ENCODE measurements around the gene SH3BP1. TPM values are rescaled to one million over a fixed set of nuclear protein-coding genes. Genes with fewer than 3 reads are reported as not detected.

SH3BP1 gene
- total and polyA plus RNA-seq, 2 of the 13 experiments (the other 11 are each of a cell fraction or from before 2014, with no cell fraction given): 8.4 to 18.5 TPM

DNA sequence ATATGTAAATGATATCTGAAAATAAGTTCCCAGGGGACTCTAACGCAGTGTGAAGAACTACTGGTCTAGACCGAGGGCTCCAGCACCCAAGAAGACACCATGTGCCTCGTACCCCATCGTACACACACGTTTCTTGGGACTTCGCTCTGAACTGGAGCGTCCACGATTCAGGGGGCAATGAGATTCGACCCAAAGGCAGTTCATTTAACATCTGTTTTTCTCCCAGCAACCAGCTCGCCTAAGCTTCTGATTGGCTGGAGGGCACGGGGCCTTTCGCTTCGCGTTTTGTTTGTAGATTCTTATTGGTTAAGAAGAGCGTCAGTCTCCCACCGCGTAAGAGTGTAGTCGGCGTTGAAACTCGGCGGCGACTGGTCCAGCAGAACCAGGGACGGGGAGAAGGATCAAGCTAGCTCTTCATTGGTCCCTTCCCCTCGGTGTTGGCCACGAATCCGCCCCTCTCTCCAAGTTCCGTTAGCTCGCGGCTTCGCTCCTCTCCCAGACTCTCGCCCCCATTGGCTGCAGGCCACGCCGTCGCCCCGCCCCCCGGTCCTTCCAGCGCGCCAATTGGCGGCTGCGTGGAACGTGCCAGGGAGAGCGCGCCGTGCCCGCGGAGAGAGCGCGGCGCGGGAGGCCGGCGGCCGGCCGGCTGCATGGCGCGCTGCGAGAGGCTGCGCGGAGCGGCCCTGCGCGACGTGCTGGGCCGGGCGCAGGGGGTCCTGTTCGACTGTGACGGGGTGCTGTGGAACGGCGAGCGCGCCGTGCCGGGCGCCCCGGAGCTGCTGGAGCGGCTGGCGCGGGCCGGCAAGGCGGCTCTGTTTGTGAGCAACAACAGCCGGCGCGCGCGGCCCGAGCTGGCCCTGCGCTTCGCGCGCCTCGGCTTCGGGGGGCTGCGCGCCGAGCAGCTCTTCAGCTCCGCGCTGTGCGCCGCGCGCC, 18.9 kb downstream of the SH3BP1 start, which contains the start of gene PDXP (continued):
- TF ChIP-seq ZFAT (CRISPR knock-in tag; conservative IDR thresholded peaks at IDR 0.05): no peak
- no peak for TF ChIP-seq RCOR2 (CRISPR knock-in tag; IDR thresholded peaks at IDR 0.05)
- TF ChIP-seq HNF1A (IDR thresholded peaks at IDR 0.05; ENCODE audit: low read depth): no peak
- no peak for TF ChIP-seq HNF1A (CRISPR knock-in tag; IDR thresholded peaks at IDR 0.05; ENCODE audit: borderline replicate concordance)
- TF ChIP-seq ZNF780A (CRISPR knock-in tag; IDR thresholded peaks at IDR 0.05): no peak
- TF ChIP-seq AHDC1 (CRISPR knock-in tag; IDR thresholded peaks at IDR 0.05; ENCODE audit: borderline replicate concordance): no peak
- no peak for TF ChIP-seq KAT7 (CRISPR knock-in tag; IDR thresholded peaks at IDR 0.05; ENCODE audit: borderline replicate concordance)
- no peak for TF ChIP-seq ATM (IDR thresholded peaks at IDR 0.05; ENCODE audit: borderline replicate concordance)
- no peak for TF ChIP-seq TCF7L2 (IDR thresholded peaks at IDR 0.05; ENCODE audit: low read depth, low read length)
- TF ChIP-seq ZNF263 (CRISPR knock-in tag; IDR thresholded peaks at IDR 0.05): no peak
- no peak for TF ChIP-seq ZNF746 (CRISPR knock-in tag; IDR thresholded peaks at IDR 0.05)
- no peak for TF ChIP-seq AGO2 (optimal IDR thresholded peaks at IDR 0.05; ENCODE audit: low read depth, low read length)
- TF ChIP-seq EP300 (IDR thresholded peaks at IDR 0.05; ENCODE audit: low read depth in 2 of 2, low read length in 2 of 2): no peak; a peak in 1 of 4 replicates
- no peak for TF ChIP-seq EP300 (CRISPR knock-in tag; IDR thresholded peaks at IDR 0.05; ENCODE audit: borderline replicate concordance)
- peak; percentile 76 for TF ChIP-seq ZNF143 (CRISPR knock-in tag; IDR thresholded peaks at IDR 0.05)
- TF ChIP-seq ONECUT2 (CRISPR knock-in tag; IDR thresholded peaks at IDR 0.05): no peak
- TF ChIP-seq AKAP8 (CRISPR knock-in tag; IDR thresholded peaks at IDR 0.05): no peak; the same call in 1 of the 2 replicates
- TF ChIP-seq PTBP1 (IDR thresholded peaks at IDR 0.05; ENCODE audit: low read depth, low read length, poor library complexity, severe bottlenecking): no peak
- TF ChIP-seq TGIF2 (CRISPR knock-in tag; IDR thresholded peaks at IDR 0.05): no peak
- 0 out of 2 replicates have a peak, but pooled peaks have one; percentile 35 for TF ChIP-seq ZNF607 (CRISPR knock-in tag; IDR thresholded peaks at IDR 0.05; ENCODE audit: borderline replicate concordance)
- 0 out of 2 replicates have a peak, but pooled peaks have one; percentile 19 for TF ChIP-seq ZNF224 (CRISPR knock-in tag; IDR thresholded peaks at IDR 0.05)

Measured in HepG2 (cell line).